Ovary (tissue), 9 donors: ENCODE data around the gene SUGCT. TPM values are rescaled to one million over a fixed set of nuclear protein-coding genes. Genes with fewer than 3 reads are reported as not detected.

Experiments
- DNase-seq, 5 donors: peaks; one replicate each; pipeline ENCODE4 v3.0.0-alpha.2; 2019 to 2020
- H3K27ac ChIP-seq, 2 donors: fragments of 200-600 bp; one replicate each; pipeline versions ENCODE4 v1.5.1 to v1.8.0; 2019 to 2022
- H3K27me3 ChIP-seq: fragments of 200-600 bp; one replicate; pipeline ENCODE4 v1.8.0; 2022
- H3K36me3 ChIP-seq: fragments of 200-600 bp; sonication (generic); one replicate; pipeline ENCODE4 v1.5.1; 2019
- H3K4me1 ChIP-seq: one replicate; pipeline ENCODE4 v1.8.1; 2013; ENCODE audit warnings: mild to moderate bottlenecking, moderate library complexity; ENCODE audit not compliant: insufficient read depth
- H3K4me3 ChIP-seq: fragments of 200-600 bp; sonication (generic); one replicate; pipeline ENCODE4 v1.5.1; 2017
- H3K9me3 ChIP-seq, 2 donors: fragments of 200-600 bp in 1 of 2; sonication (generic) in 1 of 2; one replicate each; pipeline versions ENCODE4 v1.5.1 to v1.8.1; 2013 to 2019; ENCODE audit warnings: mild to moderate bottlenecking in 1 of 2, moderate library complexity in 1 of 2
- EP300 ChIP-seq: sonication (generic); formaldehyde crosslinking; IDR thresholded peaks from one replicate; pipeline ENCODE4 v1.6.1; 2017; ENCODE audit warnings: antibody characterized with exemption
- POLR2A ChIP-seq: fragments of 450-650 bp; IDR thresholded peaks from one replicate; pipeline ENCODE4 v1.6.1; 2017; ENCODE audit warnings: antibody characterized with exemption, mild to moderate bottlenecking, moderate library complexity
- WGBS, 3 donors: extraction: QIAGEN DNeasy Blood & Tissue Kit in 1 of 3; methylation state at CpG; one replicate each; pipeline versions ENCODE4 v1.1.5 to v1.1.7; 2013 to 2017; 5-methylcytosine and 5-hydroxymethylcytosine counted together
- intact Hi-C, 4 donors: fragments of 100-400 bp; cut with DNase I; formaldehyde crosslinking; loops; one replicate each; pipeline versions ENCODE4 v1.11.0 to v1.15.1; 2022 to 2023
- polyA plus RNA-seq, 2 donors: library from polyadenylated mRNA; stranded (reverse); fragments of 200-250 nt in 1 of 2; fragments of 350-450 nt in 1 of 2; fragmentation: Illumina TruSeq in 1 of 2; extraction: RNeasy Lipid Tissue Mini Kit (QIAGEN cat#74804) in 1 of 2; gene quantifications; one replicate each; pipeline ENCODE4 v1.2.3, GENCODE V29; 2013 to 2014
- total RNA-seq, 7 donors: library from RNA; depleted of rRNA in 2 of 7; stranded (reverse); fragments of >200 nt in 2 of 7; fragmentation: NEBNext Ultra II Directional in 3 of 7; extraction: Animal tissue kit (Norgen Biotek cat#: 25700) in 3 of 7; gene quantifications; one replicate each; pipeline versions ENCODE4 v1.1.0 to v1.2.4, GENCODE V29; 2016 to 2023
- TF ChIP-seq, protein P1 (sequence below), 3 donors: fragments of 450-650 bp in 2 of 3; fragments of 200-600 bp in 1 of 3; IDR thresholded peaks; one replicate each; pipeline versions ENCODE4 v1.5.1 to v1.8.0; 2016 to 2022; ENCODE audit warnings: antibody characterized with exemption in 3 of 3, mild to moderate bottlenecking in 1 of 3
- donor health status: DM: no; HTN: no; CAD: no; lungs with moderate emphysema.
- donor health status: DM: no; HTN: no; CAD: no.
- donor health status: Bipolar disorder and iron deficiency.
- donor health status: DM: yes; HTN: yes; CAD: no.
- donor health status: DM: no; HTN: no; CAD: no.
- donor health status: DM: yes; HTN: yes; CAD: no.

The SUGCT gene
- total and polyA plus RNA-seq, 9 donors: 3.4 to 9.3 (median 7.8) TPM

DNA sequence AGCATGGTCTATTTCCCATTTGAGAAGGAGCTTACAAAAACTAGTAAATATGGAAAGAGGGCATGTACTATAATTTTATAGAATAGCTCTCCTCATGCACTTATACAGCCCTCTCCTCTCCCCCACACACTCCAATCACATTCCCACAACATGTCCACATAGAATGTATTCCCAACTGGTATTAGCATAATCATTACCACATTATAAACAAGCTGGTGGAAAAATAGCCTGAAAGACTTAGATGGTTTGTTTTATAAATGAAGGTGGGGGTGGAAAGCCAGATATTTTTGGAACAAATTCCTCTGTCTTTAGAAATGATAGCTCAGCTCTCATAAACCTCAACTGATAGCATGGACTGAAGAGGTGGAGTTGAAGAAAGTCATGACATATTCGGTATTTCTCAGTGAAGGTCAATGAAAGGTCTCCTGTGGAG is 410.1 kb downstream of the SUGCT start:
- H3K27ac ChIP-seq: no peak overlapping the region
- no peak for DNase-seq
- TF ChIP-seq EP300 (no peak), POLR2A (no peak)
- TF ChIP-seq, protein P1, sequence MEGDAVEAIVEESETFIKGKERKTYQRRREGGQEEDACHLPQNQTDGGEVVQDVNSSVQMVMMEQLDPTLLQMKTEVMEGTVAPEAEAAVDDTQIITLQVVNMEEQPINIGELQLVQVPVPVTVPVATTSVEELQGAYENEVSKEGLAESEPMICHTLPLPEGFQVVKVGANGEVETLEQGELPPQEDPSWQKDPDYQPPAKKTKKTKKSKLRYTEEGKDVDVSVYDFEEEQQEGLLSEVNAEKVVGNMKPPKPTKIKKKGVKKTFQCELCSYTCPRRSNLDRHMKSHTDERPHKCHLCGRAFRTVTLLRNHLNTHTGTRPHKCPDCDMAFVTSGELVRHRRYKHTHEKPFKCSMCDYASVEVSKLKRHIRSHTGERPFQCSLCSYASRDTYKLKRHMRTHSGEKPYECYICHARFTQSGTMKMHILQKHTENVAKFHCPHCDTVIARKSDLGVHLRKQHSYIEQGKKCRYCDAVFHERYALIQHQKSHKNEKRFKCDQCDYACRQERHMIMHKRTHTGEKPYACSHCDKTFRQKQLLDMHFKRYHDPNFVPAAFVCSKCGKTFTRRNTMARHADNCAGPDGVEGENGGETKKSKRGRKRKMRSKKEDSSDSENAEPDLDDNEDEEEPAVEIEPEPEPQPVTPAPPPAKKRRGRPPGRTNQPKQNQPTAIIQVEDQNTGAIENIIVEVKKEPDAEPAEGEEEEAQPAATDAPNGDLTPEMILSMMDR (IDR thresholded peaks at IDR 0.05): no peak
- H3K9me3 ChIP-seq: no peaks in the 10 kb centered on the region
- 9 to 12% (median 10%) methylated on average over 1 of the region's 1 CpG for WGBS, 3 donors
- no peaks in the 10 kb centered on the region for H3K36me3 ChIP-seq
- intact Hi-C loops: no loop called here
- no peak overlapping the region for H3K4me3 ChIP-seq
- H3K4me1 ChIP-seq: peaks cover 3% of the 10 kb centered on the region
- H3K27me3 ChIP-seq: no peaks in the 10 kb centered on the region

DNA sequence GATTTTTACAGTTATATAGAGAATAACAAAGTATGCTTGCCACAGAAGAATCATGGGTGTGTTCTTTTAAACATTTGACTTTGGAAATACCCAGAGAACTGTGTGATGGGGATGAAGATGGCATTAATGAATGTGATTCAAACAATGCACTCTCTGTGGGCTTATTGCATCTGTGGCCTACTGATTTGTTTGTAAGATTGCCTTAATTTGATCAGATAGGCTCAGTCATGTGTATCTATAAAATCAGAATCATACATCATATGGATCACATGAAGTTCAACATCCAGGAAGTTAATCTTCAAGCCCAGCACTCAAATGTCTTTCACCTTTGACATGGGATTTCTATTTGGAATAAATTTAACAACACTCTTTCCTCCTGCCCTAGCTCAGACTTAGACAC is 410.9 kb downstream of the SUGCT start:
- no peaks in the 10 kb centered on the region for H3K36me3 ChIP-seq
- H3K27ac ChIP-seq: no peak overlapping the region
- no peaks in the 10 kb centered on the region for H3K9me3 ChIP-seq
- intact Hi-C loops: no loop called here
- no peak overlapping the region for H3K4me3 ChIP-seq
- TF ChIP-seq, protein P1 (IDR thresholded peaks at IDR 0.05): no peak
- TF ChIP-seq POLR2A (no peak), EP300 (no peak)
- H3K4me1 ChIP-seq: peaks cover 3% of the 10 kb centered on the region
- H3K27me3 ChIP-seq: no peaks in the 10 kb centered on the region
- DNase-seq: no peak

DNA sequence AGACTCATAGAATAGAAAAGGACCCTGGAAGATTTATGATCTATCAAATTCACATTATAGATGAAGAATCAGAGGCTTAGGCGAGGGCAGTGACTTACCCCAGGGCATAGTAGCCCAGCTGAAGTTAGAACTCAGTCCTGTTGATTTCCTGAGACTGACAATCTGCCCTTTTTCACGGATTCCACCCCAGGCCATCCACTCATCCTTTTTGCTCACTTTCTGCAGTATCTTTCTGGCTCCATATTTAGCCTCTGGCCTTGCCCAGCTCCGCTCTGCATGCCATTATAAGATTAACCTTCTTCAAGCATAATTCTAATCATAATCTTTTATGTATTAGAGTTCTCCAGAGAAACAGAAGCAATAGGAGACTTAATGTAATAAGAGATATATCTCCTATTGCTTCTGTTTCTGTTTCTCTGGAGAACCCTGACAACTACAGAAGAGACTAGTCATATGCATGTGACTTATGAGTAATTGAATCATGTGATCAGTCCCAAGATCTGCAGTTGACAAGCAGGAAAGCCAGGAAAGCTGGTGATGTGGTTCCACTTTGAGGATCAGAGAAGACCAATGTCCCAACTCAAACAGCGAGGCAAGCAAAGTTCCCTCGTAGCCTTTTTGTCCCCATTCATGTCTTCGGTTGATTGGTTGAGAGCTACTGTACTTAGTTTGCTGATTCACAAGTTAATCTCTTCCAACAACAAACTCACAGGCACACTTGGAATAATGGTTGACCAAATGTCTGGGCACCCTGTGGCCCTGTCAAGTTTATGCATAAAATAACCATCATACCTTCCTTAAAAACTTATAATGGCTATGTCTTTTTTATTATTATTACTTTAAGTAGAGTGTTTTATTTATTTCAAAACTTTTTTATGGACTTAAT is 412.1 kb downstream of the SUGCT start:
- TF ChIP-seq, protein P1 (IDR thresholded peaks at IDR 0.05): no peak
- TF ChIP-seq EP300: no peak
- TF ChIP-seq POLR2A: no peak
- no peak overlapping the region for H3K4me3 ChIP-seq
- WGBS, 3 donors: 93 to 94% (median 94%) methylated on average over 6 of the region's 6 CpGs
- H3K9me3 ChIP-seq: no peaks in the 10 kb centered on the region
- H3K27me3 ChIP-seq: no peaks in the 10 kb centered on the region
- H3K4me1 ChIP-seq: peaks cover 3% of the 10 kb centered on the region
- intact Hi-C loops: no loop called here
- H3K36me3 ChIP-seq: no peaks in the 10 kb centered on the region
- H3K27ac ChIP-seq: no peak overlapping the region
- no peak for DNase-seq

DNA sequence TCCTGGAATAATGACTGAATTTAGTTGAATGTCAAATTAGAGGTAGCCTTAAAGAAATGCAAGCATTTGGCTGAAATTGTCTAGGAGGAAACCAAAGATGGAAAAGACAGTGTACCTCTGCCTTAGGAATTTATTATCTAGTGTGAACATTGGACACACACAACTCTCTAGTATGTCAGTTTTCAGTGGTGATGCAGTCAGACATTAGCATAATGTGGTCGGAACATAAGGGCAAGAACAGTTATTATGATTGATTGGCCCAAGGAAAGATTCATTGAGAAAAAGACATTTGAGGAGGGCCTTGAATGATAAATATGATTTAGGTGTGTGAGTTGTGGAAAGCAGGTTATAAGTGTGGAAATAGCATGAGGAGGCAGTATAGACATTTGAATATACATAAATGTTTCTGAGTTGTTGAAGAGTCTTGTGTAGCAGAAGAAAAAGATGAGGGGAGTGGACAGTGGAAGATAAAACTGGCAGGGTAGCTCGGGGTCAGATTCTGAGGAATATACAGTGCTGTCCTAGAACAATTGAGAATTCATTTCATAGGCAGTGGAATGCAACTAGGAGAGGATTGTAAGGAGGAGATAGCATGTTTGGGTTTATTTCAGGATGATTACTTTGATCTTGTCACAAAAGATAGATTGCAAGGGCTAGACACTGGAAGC is 414.7 kb downstream of the SUGCT start:
- Histone ChIP-seq H3K4me1 (peaks cover 2% of the 10 kb centered on the region), H3K27ac (no peak overlapping the region), H3K9me3 (no peaks in the 10 kb centered on the region), H3K36me3 (no peaks in the 10 kb centered on the region), H3K4me3 (no peak overlapping the region), H3K27me3 (no peaks in the 10 kb centered on the region)
- intact Hi-C loops: no loop called here
- TF ChIP-seq, protein P1 (IDR thresholded peaks at IDR 0.05): no peak
- TF ChIP-seq EP300: no peak
- TF ChIP-seq POLR2A: no peak
- no peak for DNase-seq
- WGBS, 3 donors: 87 to 95% (median 94%) methylated on average over 2 of the region's 2 CpGs
